Neural cell (in vitro differentiated cells): ENCODE results near the gene CEACAM3.

Experiments
- CTCF ChIP-seq: fragments of 450-650 bp; IDR thresholded peaks from 2 replicates; pipeline ENCODE4 v1.5.1; 2014; ENCODE audit warnings: antibody characterized with exemption, mild to moderate bottlenecking, moderate library complexity; ENCODE audit not compliant: poor library complexity, severe bottlenecking
- EP300 ChIP-seq: fragments of 450-650 bp; conservative IDR thresholded peaks from 2 replicates; pipeline ENCODE4 v1.6.1; 2014; ENCODE audit warnings: antibody characterized with exemption, mild to moderate bottlenecking, moderate library complexity; ENCODE audit not compliant: poor library complexity, severe bottlenecking
- EZH2 ChIP-seq: fragments of 200-600, 300-800 bp; shearing (Covaris generic), sonication (generic); IDR thresholded peaks from 2 replicates; pipeline ENCODE4 v1.6.1; 2014; ENCODE audit warnings: antibody characterized with exemption, low read length, borderline replicate concordance, mild to moderate bottlenecking; ENCODE audit not compliant: insufficient read depth, poor library complexity, severe bottlenecking
- POLR2AphosphoS5 ChIP-seq: IDR thresholded peaks from 2 replicates; pipeline ENCODE4 v1.6.1; 2012
- SMC3 ChIP-seq: fragments of 450-650 bp; conservative IDR thresholded peaks from 2 replicates; pipeline ENCODE4 v1.6.1; 2014; ENCODE audit warnings: antibody characterized with exemption, mild to moderate bottlenecking, moderate library complexity; ENCODE audit not compliant: poor library complexity
- TF ChIP-seq, protein P1 (sequence below): IDR thresholded peaks from 2 replicates; pipeline ENCODE4 v1.6.1; 2012; ENCODE audit warnings: borderline replicate concordance

- no peak for TF ChIP-seq POLR2AphosphoS5
- no peak for TF ChIP-seq CTCF
- no peak for TF ChIP-seq EP300
- TF ChIP-seq EZH2 = no peak
- no peak for TF ChIP-seq SMC3
- TF ChIP-seq, protein P1, sequence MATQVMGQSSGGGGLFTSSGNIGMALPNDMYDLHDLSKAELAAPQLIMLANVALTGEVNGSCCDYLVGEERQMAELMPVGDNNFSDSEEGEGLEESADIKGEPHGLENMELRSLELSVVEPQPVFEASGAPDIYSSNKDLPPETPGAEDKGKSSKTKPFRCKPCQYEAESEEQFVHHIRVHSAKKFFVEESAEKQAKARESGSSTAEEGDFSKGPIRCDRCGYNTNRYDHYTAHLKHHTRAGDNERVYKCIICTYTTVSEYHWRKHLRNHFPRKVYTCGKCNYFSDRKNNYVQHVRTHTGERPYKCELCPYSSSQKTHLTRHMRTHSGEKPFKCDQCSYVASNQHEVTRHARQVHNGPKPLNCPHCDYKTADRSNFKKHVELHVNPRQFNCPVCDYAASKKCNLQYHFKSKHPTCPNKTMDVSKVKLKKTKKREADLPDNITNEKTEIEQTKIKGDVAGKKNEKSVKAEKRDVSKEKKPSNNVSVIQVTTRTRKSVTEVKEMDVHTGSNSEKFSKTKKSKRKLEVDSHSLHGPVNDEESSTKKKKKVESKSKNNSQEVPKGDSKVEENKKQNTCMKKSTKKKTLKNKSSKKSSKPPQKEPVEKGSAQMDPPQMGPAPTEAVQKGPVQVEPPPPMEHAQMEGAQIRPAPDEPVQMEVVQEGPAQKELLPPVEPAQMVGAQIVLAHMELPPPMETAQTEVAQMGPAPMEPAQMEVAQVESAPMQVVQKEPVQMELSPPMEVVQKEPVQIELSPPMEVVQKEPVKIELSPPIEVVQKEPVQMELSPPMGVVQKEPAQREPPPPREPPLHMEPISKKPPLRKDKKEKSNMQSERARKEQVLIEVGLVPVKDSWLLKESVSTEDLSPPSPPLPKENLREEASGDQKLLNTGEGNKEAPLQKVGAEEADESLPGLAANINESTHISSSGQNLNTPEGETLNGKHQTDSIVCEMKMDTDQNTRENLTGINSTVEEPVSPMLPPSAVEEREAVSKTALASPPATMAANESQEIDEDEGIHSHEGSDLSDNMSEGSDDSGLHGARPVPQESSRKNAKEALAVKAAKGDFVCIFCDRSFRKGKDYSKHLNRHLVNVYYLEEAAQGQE = no peak
Observed at GRCh38 chr19:41808663-41809566, 12.5 kb downstream of the CEACAM3 start.
